GM12878 (cell line): ENCODE data around the gene CDC123. TPM values are rescaled to one million over a fixed set of nuclear protein-coding genes. Genes with fewer than 3 reads are reported as not detected.

ENCODE experiments used
- ATAC-seq: fragments of 200-7000 bp; cut with Tn5 transposase; 3 replicates; pipeline ENCODE4 v1.9.1; 2020; ENCODE audit warnings: mild to moderate bottlenecking, moderate library complexity
- BruUV-seq: library from RNA; stranded (reverse); fragments of 400-500 nt; replicated peaks from 2 replicates; lab custom pipeline; 2021; lab: Mats Ljungman, UMichigan
- CTCF ChIA-PET: fragments of 300-600 bp; sonication (Branson Sonifier 250); formaldehyde crosslinking; extraction: SDS; loops from one replicate; lab custom pipeline; 2021; ENCODE audit warnings: inconsistent platforms; lab: Yijun Ruan, JAX
- POLR2A ChIA-PET: fragments of 350-600 bp; formaldehyde crosslinking; extraction: SDS; loops from one replicate; lab custom pipeline; 2021; ENCODE audit warnings: inconsistent platforms; lab: Charles Lee
- RAD21 ChIA-PET: fragments of 300-600 bp; sonication (Branson Sonifier 250); formaldehyde crosslinking; loops from one replicate; lab custom pipeline; 2023; ENCODE audit warnings: antibody characterized with exemption; ENCODE audit not compliant: unreplicated experiment; lab: Charles Lee
- SMC1A ChIA-PET: fragments of 300-600 bp; sonication (Branson Sonifier 250); formaldehyde crosslinking; loops from one replicate; lab custom pipeline; 2023; ENCODE audit not compliant: unreplicated experiment, uncharacterized antibody; lab: Charles Lee
- DNase-seq: peaks from one replicate; pipeline ENCODE4 v3.0.0-alpha.2; 2011; ENCODE audit warnings: low read depth, low spot score
- FAIRE-seq: peaks from 3 replicates; lab custom pipeline; 2011; peaks lifted over from hg19 to GRCh38; lab: Jason Lieb, UNC
- H2AFZ ChIP-seq: 2 replicates; pipeline ENCODE4 v1.6.0; 2011; ENCODE audit warnings: low read depth, low read length, control low read depth; ENCODE audit not compliant: control insufficient read depth
- H3K27ac ChIP-seq: 2 replicates; pipeline ENCODE4 v1.5.1; 2011; ENCODE audit warnings: control low read depth; ENCODE audit not compliant: control insufficient read depth, insufficient read depth
- H3K27me3 ChIP-seq, 2 experiments: replicated peaks in 1 of 2; 2 replicates each; pipeline versions ENCODE4 v1.6.0 to v1.6.1; 2011; ENCODE audit warnings: low read length in 1 of 2; ENCODE audit not compliant: control insufficient read depth in 2 of 2, insufficient read depth in 2 of 2
- H3K36me3 ChIP-seq, 2 experiments: 2 replicates each; pipeline ENCODE4 v1.5.1; 2011; ENCODE audit warnings: low read length in 1 of 2; ENCODE audit not compliant: control insufficient read depth in 2 of 2, insufficient read depth in 2 of 2
- H3K4me1 ChIP-seq: 2 replicates; pipeline ENCODE4 v1.6.1; 2011; ENCODE audit warnings: mild to moderate bottlenecking, low read length, moderate library complexity, mixed read lengths; ENCODE audit not compliant: control insufficient read depth, insufficient read depth
- H3K4me2 ChIP-seq: 2 replicates; pipeline ENCODE4 v1.6.0; 2011; ENCODE audit warnings: control low read depth; ENCODE audit not compliant: control insufficient read depth, insufficient read depth
- H3K4me3 ChIP-seq: fragments of 200-600 bp; sonication (generic); 2 replicates; pipeline ENCODE4 v1.5.1; 2016
- H3K79me2 ChIP-seq: 2 replicates; pipeline ENCODE4 v1.6.0; 2011; ENCODE audit warnings: low read length; ENCODE audit not compliant: control insufficient read depth, insufficient read depth
- H3K9ac ChIP-seq: 2 replicates; pipeline ENCODE4 v1.8.0; 2011; ENCODE audit warnings: low read length, control low read depth, mixed read lengths; ENCODE audit not compliant: control insufficient read depth, insufficient read depth
- H3K9me3 ChIP-seq: replicated peaks from 3 replicates; pipeline ENCODE4 v1.5.1; 2011; ENCODE audit warnings: mild to moderate bottlenecking, low read length; ENCODE audit not compliant: control insufficient read depth, insufficient read depth
- H4K20me1 ChIP-seq: 2 replicates; pipeline ENCODE4 v1.6.0; 2011; ENCODE audit not compliant: control insufficient read depth, insufficient read depth
- CEBPB ChIP-seq, 2 experiments: fragments of 150-350 bp in 1 of 2; IDR thresholded peaks; 2 replicates each; pipeline ENCODE4 v1.6.1; 2012 to 2014; ENCODE audit warnings: low read depth in 2 of 2, low read length in 2 of 2, borderline replicate concordance in 1 of 2, inconsistent platforms in 1 of 2
- MXI1 ChIP-seq: fragments of 150-350 bp; IDR thresholded peaks from 2 replicates; pipeline ENCODE4 v1.6.1; 2011; ENCODE audit warnings: low read depth, mild to moderate bottlenecking, inconsistent platforms, low read length, improper control_type of control experiment
- SMC3 ChIP-seq: IDR thresholded peaks from 2 replicates; pipeline ENCODE4 v1.6.1; 2011; ENCODE audit warnings: low read length, improper control_type of control experiment, borderline replicate concordance
- SPI1 ChIP-seq: IDR thresholded peaks from 2 replicates; pipeline ENCODE4 v1.6.1; 2011; ENCODE audit warnings: low read depth, mild to moderate bottlenecking, low read length, moderate library complexity, borderline replicate concordance; ENCODE audit not compliant: insufficient read depth
- YBX1 ChIP-seq: fragments of 450-650 bp; IDR thresholded peaks from 2 replicates; pipeline ENCODE4 v1.6.1; 2016; ENCODE audit warnings: antibody characterized with exemption
- WGBS: methylation state at CpG from one replicate; pipeline ENCODE4 v1.1.6; 2016; ENCODE audit warnings: low lambda C conversion rate; ENCODE audit not compliant: insufficient replicate concordance, insufficient coverage; ENCODE audit errors: missing lambda C conversion rate; 5-methylcytosine and 5-hydroxymethylcytosine counted together
- in situ Hi-C: fragments of 300-500 bp; cut with MboI; formaldehyde crosslinking; loops from 9 replicates; pipeline ENCODE4 v1.14.3; 2018; ENCODE audit warnings: mixed read lengths
- intact Hi-C: fragments of 100-400 bp; cut with micrococcal nuclease; formaldehyde crosslinking; loops from one replicate; pipeline ENCODE4 v1.14.2; 2022; ENCODE audit not compliant: unreplicated experiment
- polyA plus RNA-seq, 11 experiments: library from polyadenylated mRNA; depleted of rRNA in 4 of 11; unstranded in 6 of 11; stranded (reverse) in 5 of 11; fragments of >200 nt; fragmentation: Nextera tagmentation in 4 of 11; fragmentation: Illumina TruSeq in 1 of 11; extraction: Ambion mirVana in 4 of 11; extraction: Trizol in 1 of 11; gene quantifications; 1 replicate in 1 of 11; 2 replicates in 10 of 11; pipeline versions ENCODE4 v1.2.1 to v1.2.3, GENCODE V29; 2011 to 2016; ENCODE audit warnings: inconsistent platforms in 2 of 11, missing spikeins in 2 of 11, low read depth in 1 of 11
- total RNA-seq, 4 experiments: library from RNA; depleted of rRNA in 3 of 4; stranded (reverse); fragments of >200 nt in 3 of 4; fragmentation: Illumina TruSeq in 1 of 4; extraction: Trizol in 1 of 4; gene quantifications; 2 replicates each; pipeline versions ENCODE4 v1.2.1 to v1.2.3, GENCODE V29; 2013 to 2021
- TF ChIP-seq, protein P1 (sequence below): IDR thresholded peaks from 2 replicates; pipeline ENCODE4 v1.6.1; 2012; ENCODE audit warnings: low read depth, low read length, improper control_type of control experiment
- TF ChIP-seq, protein P2 (sequence below): IDR thresholded peaks from 2 replicates; pipeline ENCODE4 v1.6.1; 2012; ENCODE audit warnings: low read depth, low read length, improper control_type of control experiment

CDC123 gene
- total and polyA plus RNA-seq, 10 of the 15 experiments (the other 5 are each of a cell fraction or from before 2014, with no cell fraction given): 128 to 360 (median 209) TPM

DNA sequence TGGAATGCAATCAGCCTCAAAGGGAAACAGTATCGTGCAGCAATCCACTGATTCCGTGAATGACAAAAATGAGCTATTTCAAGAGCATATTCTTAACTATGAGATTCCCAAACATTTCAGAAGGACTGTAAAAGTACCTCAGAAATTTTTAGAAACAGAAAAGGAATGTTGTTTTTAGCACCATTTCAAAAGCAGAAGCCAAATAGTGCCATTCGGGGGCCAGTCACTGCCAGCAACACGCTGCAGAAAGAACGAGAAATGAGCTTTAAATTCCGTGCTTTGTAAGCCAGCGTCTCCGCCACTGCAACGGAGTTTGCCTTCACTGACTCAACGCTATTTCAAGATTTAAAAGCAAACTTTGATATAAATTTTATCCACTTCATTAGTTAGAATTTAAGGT is 6.6 kb upstream of the CDC123 start:
- BruUV-seq: no TSS peak
- RAD21 ChIA-PET: no interaction called here

DNA sequence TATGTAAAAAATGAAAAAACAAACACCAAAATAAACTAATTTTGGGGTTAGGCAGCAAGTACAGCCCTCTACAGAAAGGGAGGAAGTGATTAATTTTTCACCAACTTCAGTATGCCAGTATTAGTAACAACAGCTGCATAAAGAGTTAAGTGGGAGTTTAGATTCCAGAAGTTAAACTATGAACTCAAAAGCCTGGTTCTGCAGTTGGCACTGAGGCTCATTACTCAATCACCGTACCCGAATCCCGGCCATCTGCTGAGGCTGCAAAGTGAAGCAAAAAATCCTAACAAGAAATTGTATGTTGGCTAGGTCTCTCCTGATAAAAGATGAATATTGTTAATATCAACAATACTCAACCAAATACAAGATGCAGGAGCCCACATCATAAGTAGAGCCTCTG is 4.3 kb upstream of the CDC123 start:
- SMC1A ChIA-PET: interaction anchor here (0.9 kb wide), 1 partner anchor 11 kb away, joined by 3 read pairs; no protein-coding TSS in a partner anchor
- TF ChIP-seq YBX1: no peak
- TF ChIP-seq, protein P1, sequence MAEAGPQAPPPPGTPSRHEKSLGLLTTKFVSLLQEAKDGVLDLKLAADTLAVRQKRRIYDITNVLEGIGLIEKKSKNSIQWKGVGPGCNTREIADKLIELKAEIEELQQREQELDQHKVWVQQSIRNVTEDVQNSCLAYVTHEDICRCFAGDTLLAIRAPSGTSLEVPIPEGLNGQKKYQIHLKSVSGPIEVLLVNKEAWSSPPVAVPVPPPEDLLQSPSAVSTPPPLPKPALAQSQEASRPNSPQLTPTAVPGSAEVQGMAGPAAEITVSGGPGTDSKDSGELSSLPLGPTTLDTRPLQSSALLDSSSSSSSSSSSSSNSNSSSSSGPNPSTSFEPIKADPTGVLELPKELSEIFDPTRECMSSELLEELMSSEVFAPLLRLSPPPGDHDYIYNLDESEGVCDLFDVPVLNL: no peak
- no peak for TF ChIP-seq CEBPB (IDR thresholded peaks at IDR 0.05; ENCODE audit: borderline replicate concordance in 1 of 2, low read depth in 2 of 2, low read length in 2 of 2)
- TF ChIP-seq, protein P2, sequence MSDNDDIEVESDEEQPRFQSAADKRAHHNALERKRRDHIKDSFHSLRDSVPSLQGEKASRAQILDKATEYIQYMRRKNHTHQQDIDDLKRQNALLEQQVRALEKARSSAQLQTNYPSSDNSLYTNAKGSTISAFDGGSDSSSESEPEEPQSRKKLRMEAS: no peak
- TF ChIP-seq SPI1: peak; percentile 16; the same call in 1 of the 2 replicates
- CTCF ChIA-PET: no interaction called here
- Histone ChIP-seq H2AFZ (no peak overlapping the region), H3K36me3 (peaks cover 0 to 2% of the 10 kb centered on the region in 2 experiments; a peak in 2 of 4 replicates), H3K27me3 (no peaks in the 10 kb centered on the region), H3K9me3 (no peaks in the 10 kb centered on the region), H3K27ac (no peak overlapping the region), H3K79me2 (peaks cover 53% of the 10 kb centered on the region), H3K4me2 (no peak overlapping the region), H4K20me1 (no peaks in the 10 kb centered on the region), H3K4me3 (no peak overlapping the region), H3K9ac (no peak overlapping the region), H3K4me1 (no peaks in the 10 kb centered on the region)
- WGBS: 78% methylated on average over 3 of the region's 3 CpGs
- DNase-seq (no peak), ATAC-seq (no peak), FAIRE-seq (no peak)
- RAD21 ChIA-PET: no interaction called here
- intact Hi-C loops (no loop called here), in situ Hi-C loops (no loop called here)
- no TSS peak for BruUV-seq
- POLR2A ChIA-PET: no interaction called here

More for the DNA sequence above, 6.6 kb upstream of the CDC123 start:
- Histone ChIP-seq H3K4me3 (no peak overlapping the region), H3K27me3 (no peaks in the 10 kb centered on the region), H4K20me1 (no peaks in the 10 kb centered on the region), H3K9ac (no peak overlapping the region), H3K4me2 (no peak overlapping the region), H3K27ac (no peak overlapping the region), H3K79me2 (peaks cover 31% of the 10 kb centered on the region), H2AFZ (no peak overlapping the region), H3K4me1 (no peaks in the 10 kb centered on the region), H3K9me3 (no peaks in the 10 kb centered on the region), H3K36me3 (peaks cover 3 to 8% of the 10 kb centered on the region in 2 experiments)
- ATAC-seq (no peak), FAIRE-seq (no peak), DNase-seq (no peak)
- ChIA-PET SMC1A (interaction anchor here (1.1 kb wide), 1 partner anchor 195 kb away, joined by 4 read pairs; no protein-coding TSS in a partner anchor), CTCF (no interaction called here), POLR2A (interaction anchor here (0.8 kb wide), 1 partner anchor 18 kb away, joined by 3 read pairs; no protein-coding TSS in a partner anchor)
- in situ Hi-C loops (no loop called here), intact Hi-C loops (no loop called here)
- TF ChIP-seq SMC3 (no peak), MXI1 (no peak)
- 96% methylated on average over 10 of the region's 10 CpGs for WGBS
